Fibroblast of upper back skin (primary cell): ENCODE results near the gene HSD11B1.

Experiments used
- DNase-seq: peaks from one replicate; pipeline ENCODE4 v3.0.0-alpha.2; 2013

Gene HSD11B1

GRCh38 chr1:209756615-209757445 is 52.2 kb downstream of the HSD11B1 start:
- DNase-seq = no peak

GRCh38 chr1:209758400-209758799 is 53.8 kb downstream of the HSD11B1 start:
- DNase-seq = no peak

- no peak for DNase-seq
Observed at GRCh38 chr1:209759829-209760359, 55.2 kb downstream of the HSD11B1 start.

- no peak for DNase-seq
Observed at GRCh38 chr1:209761011-209761635, 56.5 kb downstream of the HSD11B1 start.

- DNase-seq = no peak
Observed at GRCh38 chr1:209766051-209766450, 61.4 kb downstream of the HSD11B1 start.

GRCh38 chr1:209767096-209767495 is 62.5 kb downstream of the HSD11B1 start:
- no peak for DNase-seq

- DNase-seq = no peak
Observed at GRCh38 chr1:209767706-209768105, 63.1 kb downstream of the HSD11B1 start.

GRCh38 chr1:209768354-209768774 is 63.7 kb downstream of the HSD11B1 start:
- DNase-seq = no peak

GRCh38 chr1:209769171-209769904 is 64.7 kb downstream of the HSD11B1 start:
- peak; percentile 86 for DNase-seq

- peak; percentile 16 for DNase-seq
Observed at GRCh38 chr1:209769971-209770370, 65.3 kb downstream of the HSD11B1 start.

GRCh38 chr1:209770636-209771415 is 66.2 kb downstream of the HSD11B1 start:
- no peak for DNase-seq

GRCh38 chr1:209772126-209772525 is 67.5 kb downstream of the HSD11B1 start:
- DNase-seq = no peak

GRCh38 chr1:209774592-209774991 is 69.9 kb downstream of the HSD11B1 start:
- no peak for DNase-seq

GRCh38 chr1:209775678-209776077 is 71.0 kb downstream of the HSD11B1 start:
- no peak for DNase-seq

GRCh38 chr1:209777587-209777986 is 72.9 kb downstream of the HSD11B1 start:
- no peak for DNase-seq

- DNase-seq = no peak
Observed at GRCh38 chr1:209778102-209778501, 73.5 kb downstream of the HSD11B1 start.

GRCh38 chr1:209780268-209780667 is 75.6 kb downstream of the HSD11B1 start:
- DNase-seq = no peak

- no peak for DNase-seq
Observed at GRCh38 chr1:209783386-209783785, 78.7 kb downstream of the HSD11B1 start.
